GM12865 (cell line): ENCODE measurements around the gene PRMT3.

Source experiments
- DNase-seq: peaks from one replicate; pipeline ENCODE4 v3.0.0; 2010; ENCODE audit warnings: low read depth
- H3K4me3 ChIP-seq: 2 replicates; pipeline ENCODE4 v1.5.1; 2011; ENCODE audit warnings: mild to moderate bottlenecking, low read depth, low read length, control low read depth
- CTCF ChIP-seq: IDR thresholded peaks from 2 replicates; pipeline ENCODE4 v1.5.1; 2011; ENCODE audit warnings: low read length, control low read depth, low read depth, inconsistent platforms; ENCODE audit not compliant: insufficient read depth; ENCODE audit errors: missing control alignments

Gene PRMT3

GRCh38 chr11:20530942-20531703, 143.6 kb downstream of the PRMT3 start:
- H3K4me3 ChIP-seq: peak overlapping the region; percentile 16; the same call in 1 of the 2 replicates
- TF ChIP-seq CTCF: no peak
- DNase-seq: peak; percentile 76

- H3K4me3 ChIP-seq: no peak overlapping the region
- no peak for TF ChIP-seq CTCF
- no peak for DNase-seq
These were observed 147.9 kb downstream of the PRMT3 start for GRCh38 chr11:20535271-20535881.

- no peak overlapping the region for H3K4me3 ChIP-seq
- TF ChIP-seq CTCF: no peak
- no peak for DNase-seq
These were observed 148.8 kb downstream of the PRMT3 start for GRCh38 chr11:20536365-20536764.

GRCh38 chr11:20536784-20537183, 149.3 kb downstream of the PRMT3 start:
- DNase-seq: no peak
- no peak overlapping the region for H3K4me3 ChIP-seq
- TF ChIP-seq CTCF: no peak

- DNase-seq: no peak
- H3K4me3 ChIP-seq: no peak overlapping the region
- TF ChIP-seq CTCF: no peak
These were observed 154.0 kb downstream of the PRMT3 start for GRCh38 chr11:20541503-20541902.

GRCh38 chr11:20544603-20545237, 157.2 kb downstream of the PRMT3 start:
- DNase-seq: no peak
- H3K4me3 ChIP-seq: no peak overlapping the region
- TF ChIP-seq CTCF: no peak

GRCh38 chr11:20547411-20547810, 159.9 kb downstream of the PRMT3 start:
- DNase-seq: no peak
- no peak for TF ChIP-seq CTCF
- H3K4me3 ChIP-seq: no peak overlapping the region
